ENCODE results near the gene FCER2. TPM values are rescaled to one million over a fixed set of nuclear protein-coding genes. Genes with fewer than 3 reads are reported as not detected.

FCER2 gene
- total RNA-seq, 1 donor from 2014 or later: 0.58 TPM

GRCh38 chr19:7697721-7698287, 4.1 kb downstream of the FCER2 start:
- DNase-seq (no peak), ATAC-seq (no peak)
- H3K4me1 ChIP-seq: no peaks in the 10 kb centered on the region
- TF ChIP-seq CTCF (IDR thresholded peaks at IDR 0.05): no peak
- H3K36me3 ChIP-seq: no peaks in the 10 kb centered on the region
- H3K4me3 ChIP-seq: no peak overlapping the region
- no peak overlapping the region for H3K27ac ChIP-seq
- H3K9me3 ChIP-seq: no peaks in the 10 kb centered on the region
- intact Hi-C loops (cut with DNase I): no loop called here
- H3K27me3 ChIP-seq: peaks cover 30% of the 10 kb centered on the region

- ATAC-seq: no peak
- TF ChIP-seq CTCF (IDR thresholded peaks at IDR 0.05): no peak
- Histone ChIP-seq H3K4me1 (no peaks in the 10 kb centered on the region), H3K27ac (no peak overlapping the region), H3K27me3 (peaks cover 19% of the 10 kb centered on the region), H3K4me3 (no peak overlapping the region), H3K9me3 (no peaks in the 10 kb centered on the region), H3K36me3 (no peaks in the 10 kb centered on the region)
- no peak for DNase-seq
- intact Hi-C loops (cut with DNase I): no loop called here
Measured at GRCh38 chr19:7694499-7694898, 7.4 kb downstream of the FCER2 start.

- Histone ChIP-seq H3K36me3 (no peaks in the 10 kb centered on the region), H3K27me3 (peaks cover 9% of the 10 kb centered on the region), H3K27ac (no peak overlapping the region), H3K4me1 (no peaks in the 10 kb centered on the region), H3K4me3 (no peak overlapping the region), H3K9me3 (no peaks in the 10 kb centered on the region)
- intact Hi-C loops (cut with DNase I): no loop called here
- DNase-seq: no peak
- ATAC-seq: no peak
- TF ChIP-seq CTCF (IDR thresholded peaks at IDR 0.05): no peak
Measured at GRCh38 chr19:7692417-7693088, 9.4 kb downstream of the FCER2 start.

GRCh38 chr19:7691497-7691896, 10.4 kb downstream of the FCER2 start:
- Histone ChIP-seq H3K27ac (no peak overlapping the region), H3K36me3 (no peaks in the 10 kb centered on the region), H3K9me3 (no peaks in the 10 kb centered on the region), H3K27me3 (peaks cover 3% of the 10 kb centered on the region), H3K4me1 (no peaks in the 10 kb centered on the region), H3K4me3 (no peak overlapping the region)
- DNase-seq (no peak), ATAC-seq (no peak)
- intact Hi-C loops (cut with DNase I): no loop called here
- no peak for TF ChIP-seq CTCF (IDR thresholded peaks at IDR 0.05)

GRCh38 chr19:7690779-7691258, 11.1 kb downstream of the FCER2 start:
- no peaks in the 10 kb centered on the region for H3K27me3 ChIP-seq
- no peaks in the 10 kb centered on the region for H3K4me1 ChIP-seq
- ATAC-seq: no peak
- H3K27ac ChIP-seq: no peak overlapping the region
- TF ChIP-seq CTCF (IDR thresholded peaks at IDR 0.05): no peak
- intact Hi-C loops (cut with DNase I): no loop called here
- no peaks in the 10 kb centered on the region for H3K36me3 ChIP-seq
- no peak overlapping the region for H3K4me3 ChIP-seq
- DNase-seq: no peak
- H3K9me3 ChIP-seq: no peaks in the 10 kb centered on the region
